Measurements from ENCODE around the gene THBD. TPM values are rescaled to one million over a fixed set of nuclear protein-coding genes. Genes with fewer than 3 reads are reported as not detected.
A peak's percentile ranks its signal among the peaks of the same experiment; 100 is the strongest.

Gene THBD
- total and polyA plus RNA-seq, 9 of the 15 experiments (the other 6 are each of a cell fraction or from before 2014, with no cell fraction given): 0.07 to 0.49 (median 0.33) TPM

DNA sequence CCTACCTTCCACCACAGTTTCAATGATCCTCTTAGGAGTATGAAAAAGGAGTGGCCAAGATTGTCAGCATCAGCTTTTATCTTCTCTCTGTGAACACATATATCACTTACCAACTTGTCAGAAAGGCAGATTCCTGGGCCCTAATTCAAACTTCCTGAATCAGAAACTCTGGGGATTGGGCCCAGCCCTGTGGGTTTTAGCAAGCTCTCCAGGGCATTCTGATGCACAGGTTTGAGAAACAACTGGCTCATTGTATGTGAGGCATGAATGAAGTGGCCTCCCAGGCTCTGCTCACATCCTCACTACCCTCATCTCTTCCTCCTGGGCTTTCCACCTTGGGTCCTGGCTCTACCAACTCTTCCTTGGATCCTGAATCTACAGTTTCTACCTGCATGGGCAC is 13.2 kb upstream of the THBD start (continued):
- TF ChIP-seq ZNF740 (CRISPR knock-in tag; IDR thresholded peaks at IDR 0.05) (no peak), ZNF740 (tag; IDR thresholded peaks at IDR 0.05) (no peak)

DNA sequence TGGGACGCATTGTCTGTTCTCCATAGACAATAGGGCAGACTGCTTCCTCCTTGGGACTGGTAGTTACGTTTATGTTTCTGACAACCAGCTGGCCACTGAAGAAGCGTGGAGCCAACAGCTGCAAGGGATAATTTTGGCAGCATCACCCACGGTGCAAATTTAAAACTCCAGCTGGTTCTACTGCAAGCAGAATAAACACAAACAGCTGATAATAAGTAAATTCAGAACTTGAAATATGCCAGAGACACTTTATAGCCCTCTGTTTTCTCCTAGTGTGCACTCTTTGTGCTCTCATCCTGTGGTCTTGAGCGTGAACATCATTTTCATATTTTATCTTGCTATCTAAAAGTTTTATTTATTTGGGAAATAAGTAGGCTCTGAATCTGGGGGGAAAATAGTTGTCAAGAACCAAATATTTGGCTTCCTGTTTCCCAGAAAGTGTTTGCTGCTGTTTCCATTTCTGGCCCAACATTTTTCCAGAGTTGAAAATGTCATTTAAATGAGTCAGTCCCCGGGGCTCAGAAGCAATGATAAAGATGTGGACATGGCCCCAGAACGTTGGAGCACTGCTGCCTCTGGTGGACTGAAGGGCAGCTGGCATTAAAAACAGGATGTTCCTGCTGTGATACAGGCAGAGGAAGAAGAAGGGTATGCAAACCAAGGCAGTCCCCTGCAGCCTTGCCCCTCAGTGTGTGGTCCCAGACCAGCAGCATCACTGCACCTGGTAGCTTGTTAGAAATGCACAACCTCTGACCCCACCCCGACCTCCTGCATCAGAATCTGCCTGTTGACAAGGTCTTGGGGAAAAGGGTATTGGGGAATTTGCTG is 12.5 kb upstream of the THBD start:
- FAIRE-seq: peak; percentile 54
- no peaks in the 10 kb centered on the region for H3K79me2 ChIP-seq (ENCODE audit: control insufficient read depth, insufficient read depth, low read length)
- POLR2A ChIA-PET: interaction anchor here (0.6 to 1.9 kb wide), 5 partner anchors 38 to 366 kb away, joined by 3 to 5 read pairs (median 4); no protein-coding TSS in a partner anchor
- H3K36me3 ChIP-seq (ENCODE audit: control insufficient read depth, insufficient read depth, low read length): no peaks in the 10 kb centered on the region
- CTCF ChIA-PET (ENCODE audit: low intra/inter-chr PET ratio): interaction anchor here (0.7 to 0.8 kb wide), 2 partner anchors 173 to 211 kb away, joined by 3 read pairs; no protein-coding TSS in a partner anchor
- H3K27ac ChIP-seq (ENCODE audit: extremely low read depth, low read depth, low read length): no peak overlapping the region
- peaks cover 0 to 24% of the 10 kb centered on the region in 2 experiments; a peak in 2 of 5 replicates for H3K4me1 ChIP-seq (replicated peaks in 1 of 2; ENCODE audit: control insufficient read depth in 2 of 2, insufficient read depth in 2 of 2, low read length in 2 of 2)
- no TSS peak for BruUV-seq (replicated peaks)
- H2AFZ ChIP-seq (ENCODE audit: low read depth, low read length): no peak overlapping the region
- in situ Hi-C loops (cut with MboI): loop anchor here (5.0 kb wide), 1 partner anchor 135 kb away; no protein-coding TSS in a partner anchor
- H3K27me3 ChIP-seq (ENCODE audit: control insufficient read depth in 2 of 2, insufficient read depth in 2 of 2, low read length in 2 of 2): no peaks in the 10 kb centered on the region
- 55% methylated on average over 7 of the region's 8 CpGs for WGBS (ENCODE audit: insufficient coverage, low coverage, missing lambda C conversion rate)
- DNase-seq (ENCODE audit: extremely low read depth in 1 of 4, low spot score in 3 of 4): peak in 1 of 4 experiments; percentile 65
- H3K9ac ChIP-seq (ENCODE audit: insufficient read depth in 1 of 2, low read depth in 2 of 2, low read length in 2 of 2): no peak overlapping the region
- H4K20me1 ChIP-seq (replicated peaks; ENCODE audit: control insufficient read depth, insufficient read depth, low read length): no peaks in the 10 kb centered on the region
- H3K4me2 ChIP-seq (ENCODE audit: insufficient read depth, low read length): no peak overlapping the region
- H3K4me3 ChIP-seq: no peak overlapping the region
- intact Hi-C loops (cut with micrococcal nuclease): no loop called here
- no peaks in the 10 kb centered on the region for H3K9me3 ChIP-seq (replicated peaks; ENCODE audit: control insufficient read depth, insufficient read depth, low read depth, low read length)
- no peaks in the 10 kb centered on the region for H3K9me1 ChIP-seq (ENCODE audit: control insufficient read depth, insufficient read depth, low read length)
- peak; percentile 85 for ATAC-seq
- no peak for TF ChIP-seq HMGN3 (IDR thresholded peaks at IDR 0.05; ENCODE audit: borderline replicate concordance, extremely low read depth, insufficient read length, low read depth, low read length)
- TF ChIP-seq, protein P1, sequence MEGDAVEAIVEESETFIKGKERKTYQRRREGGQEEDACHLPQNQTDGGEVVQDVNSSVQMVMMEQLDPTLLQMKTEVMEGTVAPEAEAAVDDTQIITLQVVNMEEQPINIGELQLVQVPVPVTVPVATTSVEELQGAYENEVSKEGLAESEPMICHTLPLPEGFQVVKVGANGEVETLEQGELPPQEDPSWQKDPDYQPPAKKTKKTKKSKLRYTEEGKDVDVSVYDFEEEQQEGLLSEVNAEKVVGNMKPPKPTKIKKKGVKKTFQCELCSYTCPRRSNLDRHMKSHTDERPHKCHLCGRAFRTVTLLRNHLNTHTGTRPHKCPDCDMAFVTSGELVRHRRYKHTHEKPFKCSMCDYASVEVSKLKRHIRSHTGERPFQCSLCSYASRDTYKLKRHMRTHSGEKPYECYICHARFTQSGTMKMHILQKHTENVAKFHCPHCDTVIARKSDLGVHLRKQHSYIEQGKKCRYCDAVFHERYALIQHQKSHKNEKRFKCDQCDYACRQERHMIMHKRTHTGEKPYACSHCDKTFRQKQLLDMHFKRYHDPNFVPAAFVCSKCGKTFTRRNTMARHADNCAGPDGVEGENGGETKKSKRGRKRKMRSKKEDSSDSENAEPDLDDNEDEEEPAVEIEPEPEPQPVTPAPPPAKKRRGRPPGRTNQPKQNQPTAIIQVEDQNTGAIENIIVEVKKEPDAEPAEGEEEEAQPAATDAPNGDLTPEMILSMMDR (IDR thresholded peaks at IDR 0.05 in 2 of 3, conservative IDR thresholded peaks at IDR 0.05 in 1 of 3; ENCODE audit: insufficient read depth in 2 of 3, low read depth in 1 of 3, low read length in 3 of 3): peak; percentile 49 to 61 (median 59)
- TF ChIP-seq ZNF274 (IDR thresholded peaks at IDR 0.05; ENCODE audit: borderline replicate concordance, low read depth, low read length): no peak
- peak; percentile 39 to 44; a peak in 3 of 4 replicates for TF ChIP-seq RAD21 (CRISPR knock-in tag; conservative IDR thresholded peaks at IDR 0.05 in 1 of 2, IDR thresholded peaks at IDR 0.05 in 1 of 2)
- no peak for TF ChIP-seq RBM25 (IDR thresholded peaks at IDR 0.05; ENCODE audit: low read depth, low read length, severe bottlenecking)
- TF ChIP-seq BRF2 (IDR thresholded peaks at IDR 0.05; ENCODE audit: borderline replicate concordance, insufficient read depth, insufficient read length): no peak
- no peak for TF ChIP-seq ELF4 (CRISPR knock-in tag; IDR thresholded peaks at IDR 0.05)
- TF ChIP-seq RNF219 (CRISPR knock-in tag; IDR thresholded peaks at IDR 0.05): no peak
- TF ChIP-seq ZNF57 (CRISPR knock-in tag; IDR thresholded peaks at IDR 0.05): no peak
